ENCODE results near the gene REPIN1. TPM values are rescaled to one million over a fixed set of nuclear protein-coding genes. Genes with fewer than 3 reads are reported as not detected.

REPIN1 gene
- total and polyA plus RNA-seq, 9 donors, result 21.6 to 92.0 (median 73.4) TPM

GRCh38 chr7:150402671-150403321 lies 34.2 kb downstream of the REPIN1 start:
- H3K4me1 ChIP-seq (ENCODE audit: insufficient read depth), result peaks cover 11% of the 10 kb centered on the region
- peak in 1 of 5 donors; percentile 29 for DNase-seq
- 82 to 84% (median 82%) methylated on average over 13 of the region's 13 CpGs for WGBS, 3 donors
- no peaks in the 10 kb centered on the region for H3K36me3 ChIP-seq
- TF ChIP-seq EP300 (IDR thresholded peaks at IDR 0.05), result no peak
- TF ChIP-seq CTCF (IDR thresholded peaks at IDR 0.05), result no peak
- TF ChIP-seq POLR2A (IDR thresholded peaks at IDR 0.05), result no peak
- H3K4me3 ChIP-seq, result no peak overlapping the region
- H3K27me3 ChIP-seq, result no peaks in the 10 kb centered on the region
- no peaks in the 10 kb centered on the region for H3K9me3 ChIP-seq
- no peak overlapping the region for H3K27ac ChIP-seq
- intact Hi-C loops (cut with DNase I), result loop anchor here in 1 of 4 donors (10.0 kb wide), 1 partner anchor 528 kb away; the partner anchor contains the start of gene ATP6V0E2

- Histone ChIP-seq H3K27me3 (no peaks in the 10 kb centered on the region), H3K4me1 (ENCODE audit: insufficient read depth) (peaks cover 11% of the 10 kb centered on the region), H3K4me3 (no peak overlapping the region), H3K27ac (no peak overlapping the region), H3K36me3 (no peaks in the 10 kb centered on the region), H3K9me3 (no peaks in the 10 kb centered on the region)
- peak in 3 of 5 donors; percentile 19 to 35 (median 27) for DNase-seq
- TF ChIP-seq EP300 (IDR thresholded peaks at IDR 0.05), result no peak
- no peak for TF ChIP-seq CTCF (IDR thresholded peaks at IDR 0.05)
- TF ChIP-seq POLR2A (IDR thresholded peaks at IDR 0.05), result no peak
- WGBS, 3 donors, result 81 to 86% (median 84%) methylated on average over 13 of the region's 13 CpGs
- intact Hi-C loops (cut with DNase I), result loop anchor here in 1 of 4 donors (10.0 kb wide), 1 partner anchor 529 kb away; the partner anchor contains the start of gene ATP6V0E2
Observed at GRCh38 chr7:150403376-150404171, 35.0 kb downstream of the REPIN1 start.

- no peaks in the 10 kb centered on the region for H3K36me3 ChIP-seq
- WGBS, 3 donors, result 25 to 29% (median 26%) methylated on average over 16 of the region's 16 CpGs
- H3K27ac ChIP-seq, result peak overlapping the region; percentile 71 to 90
- H3K4me3 ChIP-seq, result peak overlapping the region; percentile 62
- no peaks in the 10 kb centered on the region for H3K27me3 ChIP-seq
- intact Hi-C loops (cut with DNase I), result loop anchor here in 1 of 4 donors (10.0 kb wide), 1 partner anchor 529 kb away; the partner anchor contains the start of gene ATP6V0E2
- H3K9me3 ChIP-seq, result no peaks in the 10 kb centered on the region
- peaks cover 11% of the 10 kb centered on the region for H3K4me1 ChIP-seq (ENCODE audit: insufficient read depth)
- TF ChIP-seq POLR2A (IDR thresholded peaks at IDR 0.05) (no peak), EP300 (IDR thresholded peaks at IDR 0.05) (no peak), CTCF (IDR thresholded peaks at IDR 0.05) (no peak)
- DNase-seq, result peak in 1 of 5 donors; percentile 33
Observed at GRCh38 chr7:150404172-150404804, 35.7 kb downstream of the REPIN1 start.
